Nephron (organoid): ENCODE results near the gene KIAA2012.

Experiments used
- H3K27ac Mint-ChIP-seq, 3 experiments: 2 replicates each; pipeline ENCODE4 v1.8.0; 2020; ENCODE audit warnings: mixed read lengths in 3 of 3, mild to moderate bottlenecking in 2 of 3, moderate library complexity in 1 of 3
- H3K27me3 Mint-ChIP-seq: 2 replicates; pipeline ENCODE4 v1.8.0; 2021; ENCODE audit warnings: low read depth, mild to moderate bottlenecking, moderate library complexity, mixed read lengths
- H3K36me3 Mint-ChIP-seq: 2 replicates; pipeline ENCODE4 v1.8.0; 2020; ENCODE audit warnings: low read depth, mixed read lengths
- H3K4me1 Mint-ChIP-seq: 2 replicates; pipeline ENCODE4 v1.8.0; 2020; ENCODE audit warnings: mixed read lengths
- H3K4me3 Mint-ChIP-seq, 3 experiments: 2 replicates each; pipeline ENCODE4 v1.8.0; 2020; ENCODE audit warnings: mild to moderate bottlenecking in 3 of 3, mixed read lengths in 3 of 3, moderate library complexity in 2 of 3
- H3K9me3 Mint-ChIP-seq: 2 replicates; pipeline ENCODE4 v1.8.0; 2020; ENCODE audit warnings: mixed read lengths
- TF ChIP-seq, protein P1 (sequence below), 3 experiments: fragments of 200-600 bp; sonication (generic); IDR thresholded peaks; one replicate each; pipeline ENCODE4 v1.5.0; 2021; ENCODE audit warnings: antibody characterized with exemption in 3 of 3; ENCODE audit not compliant: unreplicated experiment in 3 of 3

Gene KIAA2012

DNA sequence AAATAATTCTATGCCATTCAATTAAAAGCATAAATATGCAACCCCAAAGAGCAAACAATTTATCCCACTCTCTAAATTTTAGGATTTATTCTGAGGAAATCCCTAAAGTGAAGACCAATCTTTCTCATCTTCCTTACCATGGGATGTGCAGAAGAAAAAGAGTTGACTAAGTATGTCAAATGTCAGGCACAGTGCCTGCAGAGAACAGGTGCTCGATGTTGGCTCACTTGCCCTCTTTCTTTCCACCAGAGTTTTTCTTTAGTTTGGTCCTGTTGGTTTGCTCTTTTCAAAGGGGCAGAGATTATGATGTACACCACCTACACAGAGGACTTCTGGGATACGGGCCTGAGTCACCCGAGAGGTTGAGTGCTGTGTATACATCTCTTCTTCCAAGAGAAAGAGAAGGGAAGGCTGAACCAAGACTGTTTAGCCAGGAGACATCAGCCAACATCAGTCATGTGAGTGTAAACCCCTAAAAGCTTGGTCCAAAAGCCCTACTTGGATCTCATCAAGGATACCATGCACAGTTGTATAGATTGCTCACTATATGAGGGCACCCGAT is 113.7 kb downstream of the KIAA2012 start:
- no peaks in the 10 kb centered on the region for H3K27me3 Mint-ChIP-seq

DNA sequence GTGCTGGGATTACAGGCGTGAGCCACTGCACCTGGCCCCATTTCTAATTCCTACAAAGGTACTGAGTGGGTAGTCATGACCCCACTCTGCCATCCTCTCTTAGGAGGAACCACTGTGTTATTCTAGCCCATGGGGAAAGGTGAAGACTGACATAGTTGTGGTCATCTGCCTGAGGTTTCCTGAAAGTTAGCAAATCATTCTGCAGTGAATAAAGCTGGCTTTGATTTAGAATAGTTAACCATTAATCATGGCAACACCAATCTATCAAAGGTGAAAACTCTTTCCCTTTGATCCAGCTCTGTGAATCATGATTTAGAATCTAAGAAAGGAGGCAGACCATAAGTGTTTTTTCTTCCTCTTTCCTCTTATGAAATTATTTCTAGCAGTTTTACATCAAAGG is 114.5 kb downstream of the KIAA2012 start:
- H3K4me3 Mint-ChIP-seq = no peak overlapping the region
- H3K27ac Mint-ChIP-seq = peak overlapping the region; percentile 17 to 52 (median 21)
- TF ChIP-seq, protein P1, sequence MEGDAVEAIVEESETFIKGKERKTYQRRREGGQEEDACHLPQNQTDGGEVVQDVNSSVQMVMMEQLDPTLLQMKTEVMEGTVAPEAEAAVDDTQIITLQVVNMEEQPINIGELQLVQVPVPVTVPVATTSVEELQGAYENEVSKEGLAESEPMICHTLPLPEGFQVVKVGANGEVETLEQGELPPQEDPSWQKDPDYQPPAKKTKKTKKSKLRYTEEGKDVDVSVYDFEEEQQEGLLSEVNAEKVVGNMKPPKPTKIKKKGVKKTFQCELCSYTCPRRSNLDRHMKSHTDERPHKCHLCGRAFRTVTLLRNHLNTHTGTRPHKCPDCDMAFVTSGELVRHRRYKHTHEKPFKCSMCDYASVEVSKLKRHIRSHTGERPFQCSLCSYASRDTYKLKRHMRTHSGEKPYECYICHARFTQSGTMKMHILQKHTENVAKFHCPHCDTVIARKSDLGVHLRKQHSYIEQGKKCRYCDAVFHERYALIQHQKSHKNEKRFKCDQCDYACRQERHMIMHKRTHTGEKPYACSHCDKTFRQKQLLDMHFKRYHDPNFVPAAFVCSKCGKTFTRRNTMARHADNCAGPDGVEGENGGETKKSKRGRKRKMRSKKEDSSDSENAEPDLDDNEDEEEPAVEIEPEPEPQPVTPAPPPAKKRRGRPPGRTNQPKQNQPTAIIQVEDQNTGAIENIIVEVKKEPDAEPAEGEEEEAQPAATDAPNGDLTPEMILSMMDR (IDR thresholded peaks at IDR 0.05; ENCODE audit: unreplicated experiment in 3 of 3) = no peak
- H3K4me1 Mint-ChIP-seq = peaks cover 11% of the 10 kb centered on the region
- H3K36me3 Mint-ChIP-seq = no peaks in the 10 kb centered on the region
- H3K9me3 Mint-ChIP-seq = no peaks in the 10 kb centered on the region
- H3K27me3 Mint-ChIP-seq = no peaks in the 10 kb centered on the region

More for the DNA sequence above, 113.7 kb downstream of the KIAA2012 start:
- peaks cover 11% of the 10 kb centered on the region for H3K4me1 Mint-ChIP-seq
- no peak overlapping the region for H3K4me3 Mint-ChIP-seq
- no peaks in the 10 kb centered on the region for H3K36me3 Mint-ChIP-seq
- H3K9me3 Mint-ChIP-seq = no peaks in the 10 kb centered on the region
- TF ChIP-seq, protein P1 (IDR thresholded peaks at IDR 0.05; ENCODE audit: unreplicated experiment in 3 of 3) = no peak
- no peak overlapping the region for H3K27ac Mint-ChIP-seq

DNA sequence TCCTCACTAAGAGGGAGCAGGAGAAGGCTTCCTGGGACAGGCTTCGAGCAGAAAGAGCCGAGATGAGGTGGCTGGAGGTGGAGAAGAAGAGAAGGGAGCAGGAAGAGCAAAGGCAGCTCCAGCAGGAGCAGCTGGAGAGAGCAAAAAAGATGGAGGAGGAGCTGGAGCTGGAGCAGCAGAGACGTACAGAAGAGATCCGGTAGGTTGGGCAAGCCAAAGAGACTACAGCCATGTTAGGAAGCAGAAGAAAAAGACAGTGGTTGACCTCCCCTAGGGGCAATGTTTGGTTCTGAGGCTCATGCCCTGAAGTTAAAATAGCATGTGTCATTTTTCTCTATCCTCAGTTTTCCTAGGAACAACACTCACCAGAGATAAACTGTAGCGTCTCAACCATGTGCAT is 120.2 kb downstream of the KIAA2012 start:
- H3K4me1 Mint-ChIP-seq = peaks cover 20% of the 10 kb centered on the region
- TF ChIP-seq, protein P1 (IDR thresholded peaks at IDR 0.05; ENCODE audit: unreplicated experiment in 3 of 3) = no peak
- H3K27ac Mint-ChIP-seq = peak overlapping the region in 2 of 3 experiments; percentile 4 to 29
- H3K27me3 Mint-ChIP-seq = no peaks in the 10 kb centered on the region
- no peaks in the 10 kb centered on the region for H3K9me3 Mint-ChIP-seq
- no peak overlapping the region for H3K4me3 Mint-ChIP-seq
- H3K36me3 Mint-ChIP-seq = no peaks in the 10 kb centered on the region

DNA sequence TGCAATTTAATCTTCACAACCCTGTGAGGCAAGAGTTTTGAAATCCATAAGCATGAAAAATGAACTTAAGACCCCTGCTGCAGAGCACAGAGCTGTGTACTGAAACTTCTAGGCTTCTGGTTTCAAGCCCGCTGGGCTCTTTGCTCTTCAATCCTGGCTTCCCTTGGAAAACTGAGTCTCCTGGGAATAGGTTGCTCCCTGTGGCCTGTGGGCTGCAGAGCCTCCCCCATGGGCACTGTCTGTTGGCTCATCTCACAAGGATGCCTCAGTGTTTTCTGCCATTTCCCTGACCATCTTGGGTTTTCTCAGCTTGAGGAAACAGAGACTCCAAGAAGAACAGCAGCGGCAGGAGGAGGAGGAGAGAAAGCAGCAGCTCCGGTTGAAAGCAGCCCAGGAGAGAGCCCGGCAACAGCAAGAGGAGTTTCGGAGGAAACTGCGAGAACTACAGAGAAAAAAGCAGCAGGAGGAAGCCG is 120.9 kb downstream of the KIAA2012 start:
- no peaks in the 10 kb centered on the region for H3K36me3 Mint-ChIP-seq
- peak overlapping the region in 2 of 3 experiments; percentile 4 to 61 for H3K27ac Mint-ChIP-seq

DNA sequence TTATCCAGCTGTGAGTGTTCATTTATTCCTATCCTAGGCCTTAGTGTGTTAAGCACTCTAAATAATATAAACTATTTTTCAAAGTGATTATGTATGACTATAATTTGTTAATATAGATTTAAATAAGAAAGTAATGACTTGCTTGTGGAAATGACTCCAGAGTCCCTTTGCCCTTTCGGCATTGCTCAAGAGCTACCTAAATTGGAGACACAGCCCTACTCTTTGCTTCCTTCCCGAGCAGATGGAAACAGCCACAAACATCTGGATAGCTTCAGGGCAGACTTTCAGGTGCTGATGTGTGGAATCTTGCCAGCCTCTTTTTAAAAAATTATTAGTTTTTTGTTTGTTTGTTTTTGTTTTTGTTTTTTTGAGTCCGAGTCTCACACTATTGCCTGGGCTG is 121.4 kb downstream of the KIAA2012 start:
- H3K36me3 Mint-ChIP-seq = no peaks in the 10 kb centered on the region
- no peaks in the 10 kb centered on the region for H3K9me3 Mint-ChIP-seq
- peaks cover 20% of the 10 kb centered on the region for H3K4me1 Mint-ChIP-seq
- peak overlapping the region in 1 of 3 experiments; percentile 4 for H3K27ac Mint-ChIP-seq
- H3K4me3 Mint-ChIP-seq = no peak overlapping the region
- H3K27me3 Mint-ChIP-seq = no peaks in the 10 kb centered on the region
- TF ChIP-seq, protein P1 (IDR thresholded peaks at IDR 0.05; ENCODE audit: unreplicated experiment in 3 of 3) = no peak

More for the DNA sequence above, 120.9 kb downstream of the KIAA2012 start:
- H3K4me3 Mint-ChIP-seq = peak overlapping the region in 2 of 3 experiments; percentile 17 to 39
- TF ChIP-seq, protein P1 (IDR thresholded peaks at IDR 0.05; ENCODE audit: unreplicated experiment in 3 of 3) = no peak
- no peaks in the 10 kb centered on the region for H3K9me3 Mint-ChIP-seq
- H3K4me1 Mint-ChIP-seq = peaks cover 20% of the 10 kb centered on the region
- no peaks in the 10 kb centered on the region for H3K27me3 Mint-ChIP-seq

DNA sequence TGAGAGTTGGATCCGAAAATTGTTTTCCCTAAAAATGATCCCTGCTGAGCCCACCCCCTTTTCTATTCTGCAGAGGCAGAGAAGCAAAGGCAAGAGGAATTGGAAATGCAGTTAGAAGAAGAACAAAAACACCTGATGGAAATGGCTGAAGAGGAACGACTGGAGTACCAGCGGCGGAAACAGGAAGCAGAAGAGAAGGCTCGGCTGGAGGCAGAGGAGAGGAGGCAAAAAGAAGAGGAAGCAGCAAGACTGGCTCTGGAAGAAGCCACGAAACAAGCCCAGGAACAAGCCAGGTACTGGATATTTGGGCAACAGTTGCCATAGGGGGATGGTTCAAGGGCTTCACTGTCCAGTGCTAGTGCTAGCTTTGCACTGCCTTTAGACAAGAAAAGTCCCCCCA is 123.7 kb downstream of the KIAA2012 start:
- H3K9me3 Mint-ChIP-seq = no peaks in the 10 kb centered on the region
- H3K27me3 Mint-ChIP-seq = no peaks in the 10 kb centered on the region
- H3K4me3 Mint-ChIP-seq = no peak overlapping the region
- H3K27ac Mint-ChIP-seq = no peak overlapping the region
- H3K4me1 Mint-ChIP-seq = peaks cover 16% of the 10 kb centered on the region
- TF ChIP-seq, protein P1 (IDR thresholded peaks at IDR 0.05; ENCODE audit: unreplicated experiment in 3 of 3) = no peak
- H3K36me3 Mint-ChIP-seq = peaks cover 9% of the 10 kb centered on the region
